HepG2 (cell line): Measurements from ENCODE around the gene TXN. TPM values are rescaled to one million over a fixed set of nuclear protein-coding genes. Genes with fewer than 3 reads are reported as not detected.

ENCODE experiments used
- BRD4 ChIP-seq: sonication (generic); formaldehyde crosslinking; IDR thresholded peaks from 2 replicates; pipeline ENCODE4 v1.4.0; 2020; ENCODE audit warnings: missing genetic modification reagents
- GABPA ChIP-seq, 2 experiments: IDR thresholded peaks; 2 replicates each; pipeline ENCODE4 v1.6.1; 2011 to 2016; ENCODE audit warnings: low read depth in 2 of 2, low read length in 1 of 2, missing biosample characterization in 1 of 2, missing genetic modification characterization in 1 of 2
- GATAD2A ChIP-seq: IDR thresholded peaks from 2 replicates; pipeline ENCODE4 v1.6.1; 2016
- HNRNPLL ChIP-seq: fragments of 200-400 bp; formaldehyde crosslinking; IDR thresholded peaks from 2 replicates; pipeline ENCODE4 v1.6.1; 2017; ENCODE audit warnings: mild to moderate bottlenecking, low read depth, low read length; ENCODE audit not compliant: poor library complexity, severe bottlenecking
- MXD1 ChIP-seq: sonication (generic); formaldehyde crosslinking; IDR thresholded peaks from 2 replicates; pipeline ENCODE4 v1.4.0; 2020; ENCODE audit warnings: mild to moderate bottlenecking, missing genetic modification reagents
- NR2C2 ChIP-seq: sonication (generic); formaldehyde crosslinking; IDR thresholded peaks from 2 replicates; pipeline ENCODE4 v1.4.0; 2020; ENCODE audit warnings: missing genetic modification reagents, mild to moderate bottlenecking, moderate library complexity, borderline replicate concordance
- PHF21A ChIP-seq: sonication (generic); formaldehyde crosslinking; IDR thresholded peaks from 2 replicates; pipeline ENCODE4 v1.5.0; 2020; ENCODE audit warnings: mild to moderate bottlenecking, missing genetic modification reagents
- PHF8 ChIP-seq: sonication (generic); formaldehyde crosslinking; IDR thresholded peaks from 2 replicates; pipeline ENCODE4 v1.5.0; 2020; ENCODE audit warnings: missing genetic modification reagents
- PRMT3 ChIP-seq: sonication (generic); formaldehyde crosslinking; IDR thresholded peaks from 2 replicates; pipeline ENCODE4 v1.8.1; 2022; ENCODE audit warnings: low read depth, mild to moderate bottlenecking, moderate library complexity, missing genetic modification reagents, borderline replicate concordance
- RELA ChIP-seq: sonication (generic); formaldehyde crosslinking; IDR thresholded peaks from 2 replicates; pipeline ENCODE4 v1.4.0; 2020; ENCODE audit warnings: missing genetic modification reagents
- SNAI1 ChIP-seq: sonication (generic); formaldehyde crosslinking; IDR thresholded peaks from 2 replicates; pipeline ENCODE4 v1.5.0; 2020; ENCODE audit warnings: mild to moderate bottlenecking, missing genetic modification reagents, borderline replicate concordance
- SOX13 ChIP-seq, 3 experiments: fragments of 450-650 bp in 1 of 3; sonication (generic) in 1 of 3; formaldehyde crosslinking in 1 of 3; IDR thresholded peaks in 2 of 3; conservative IDR thresholded peaks in 1 of 3; 2 replicates each; pipeline versions ENCODE4 v1.5.0 to v1.6.1; 2016 to 2020; ENCODE audit warnings: antibody characterized with exemption in 1 of 3, mild to moderate bottlenecking in 1 of 3, missing compliant biosample characterization in 1 of 3, missing genetic modification reagents in 1 of 3, moderate library complexity in 1 of 3
- SRSF1 ChIP-seq: fragments of 200-400 bp; formaldehyde crosslinking; optimal IDR thresholded peaks from 2 replicates; pipeline ENCODE3; 2017; ENCODE audit warnings: mild to moderate bottlenecking, low read depth, low read length, moderate library complexity
- ZNF264 ChIP-seq: sonication (generic); formaldehyde crosslinking; IDR thresholded peaks from 2 replicates; pipeline ENCODE4 v1.4.0; 2020; ENCODE audit warnings: missing genetic modification reagents
- ZNF432 ChIP-seq: sonication (generic); formaldehyde crosslinking; IDR thresholded peaks from 2 replicates; pipeline ENCODE4 v1.5.0; 2020; ENCODE audit warnings: missing genetic modification reagents, mild to moderate bottlenecking, borderline replicate concordance
- ZNF503 ChIP-seq: sonication (generic); formaldehyde crosslinking; IDR thresholded peaks from 2 replicates; pipeline ENCODE4 v1.4.0; 2020; ENCODE audit warnings: missing genetic modification reagents
- ZNF547 ChIP-seq: sonication (generic); formaldehyde crosslinking; IDR thresholded peaks from 2 replicates; pipeline ENCODE4 v1.5.1; 2020; ENCODE audit warnings: mild to moderate bottlenecking, missing genetic modification reagents
- ZNF652 ChIP-seq: IDR thresholded peaks from 2 replicates; pipeline ENCODE4 v1.6.1; 2016; ENCODE audit warnings: low read depth, borderline replicate concordance
- ZNF687 ChIP-seq: sonication (generic); formaldehyde crosslinking; IDR thresholded peaks from 2 replicates; pipeline ENCODE4 v1.5.1; 2020; ENCODE audit warnings: mild to moderate bottlenecking, missing genetic modification reagents, moderate library complexity
- ZNF776 ChIP-seq: sonication (generic); formaldehyde crosslinking; IDR thresholded peaks from 2 replicates; pipeline ENCODE4 v1.4.0; 2020; ENCODE audit warnings: mild to moderate bottlenecking, missing genetic modification reagents
- ZSCAN21 ChIP-seq: sonication (generic); formaldehyde crosslinking; IDR thresholded peaks from 2 replicates; pipeline ENCODE4 v1.8.0; 2022; ENCODE audit warnings: mild to moderate bottlenecking, missing genetic modification reagents, moderate library complexity, borderline replicate concordance
- polyA plus RNA-seq, 8 experiments: library from polyadenylated mRNA; depleted of rRNA in 3 of 8; stranded (reverse) in 7 of 8; unstranded in 1 of 8; fragments of >200 nt; fragmentation: Illumina TruSeq in 4 of 8; extraction: Trizol in 4 of 8; gene quantifications; 2 replicates each; pipeline versions ENCODE4 v1.2.1 to v1.2.3, GENCODE V29; 2011 to 2016; ENCODE audit warnings: low read depth in 4 of 8, missing spikeins in 1 of 8, mixed read lengths in 1 of 8; ENCODE audit not compliant: insufficient read depth in 1 of 8
- total RNA-seq, 5 experiments: library from RNA; depleted of rRNA; stranded (reverse); fragments of >200 nt; fragmentation: Illumina TruSeq; extraction: Trizol; gene quantifications; 2 replicates each; pipeline ENCODE4 v1.2.3, GENCODE V29; 2016; ENCODE audit warnings: low read depth in 1 of 5

The TXN gene
- total and polyA plus RNA-seq, 2 of the 13 experiments (the other 11 are each of a cell fraction or from before 2014, with no cell fraction given): 364 to 470 TPM

- peak; percentile 4; the same call in 1 of the 2 replicates for TF ChIP-seq NR2C2 (CRISPR knock-in tag)
- TF ChIP-seq SRSF1: no peak
- TF ChIP-seq PHF8 (CRISPR knock-in tag): peak; percentile 66
- TF ChIP-seq GATAD2A: 0 out of 2 replicates have a peak, but pooled peaks have one; percentile 12
- no peak for TF ChIP-seq RELA
- peak; percentile 60; the same call in 1 of the 2 replicates for TF ChIP-seq ZSCAN21
- peak; percentile 75; the same call in 1 of the 2 replicates for TF ChIP-seq ZNF432 (CRISPR knock-in tag)
- TF ChIP-seq ZNF652 (CRISPR knock-in tag): no peak
- 0 out of 2 replicates have a peak, but pooled peaks have one; percentile 23 for TF ChIP-seq ZNF503
- peak; percentile 94 for TF ChIP-seq SNAI1 (CRISPR knock-in tag)
- 0 out of 2 replicates have a peak, but pooled peaks have one; percentile 24 for TF ChIP-seq BRD4 (CRISPR knock-in tag)
- TF ChIP-seq PRMT3: peak; percentile 31; the same call in 1 of the 2 replicates
- peak; percentile 91 for TF ChIP-seq ZNF687
- peak; percentile 76; the same call in 1 of the 2 replicates for TF ChIP-seq ZNF264
- TF ChIP-seq HNRNPLL: peak; percentile 86
- TF ChIP-seq ZNF776 (CRISPR knock-in tag): peak; percentile 27; the same call in 1 of the 2 replicates
- TF ChIP-seq SOX13 (IDR thresholded peaks at IDR 0.05): no peak
- TF ChIP-seq SOX13 (CRISPR knock-in tag; conservative IDR thresholded peaks at IDR 0.05 in 1 of 2, IDR thresholded peaks at IDR 0.05 in 1 of 2): peak in 1 of 2 experiments; percentile 22; a peak in 1 of 4 replicates
- peak; percentile 74; the same call in 1 of the 2 replicates for TF ChIP-seq MXD1 (CRISPR knock-in tag)
- TF ChIP-seq GABPA (IDR thresholded peaks at IDR 0.05; ENCODE audit: low read depth, low read length): peak; percentile 56; the same call in 1 of the 2 replicates
- TF ChIP-seq GABPA (CRISPR knock-in tag; IDR thresholded peaks at IDR 0.05; ENCODE audit: low read depth): peak; percentile 77
- TF ChIP-seq PHF21A (CRISPR knock-in tag): no peak
- TF ChIP-seq ZNF547: peak; percentile 42; the same call in 1 of the 2 replicates
Observed at GRCh38 chr9:110255463-110256379, 586 bp downstream of the TXN start (continued).
